ENCODE data around the gene CCDC34.
"Not testable (repeated sequence)": the region's sequence is repeated elsewhere in the genome, so short reads cannot be mapped to it uniquely, and the experiment has no call there.

DNA sequence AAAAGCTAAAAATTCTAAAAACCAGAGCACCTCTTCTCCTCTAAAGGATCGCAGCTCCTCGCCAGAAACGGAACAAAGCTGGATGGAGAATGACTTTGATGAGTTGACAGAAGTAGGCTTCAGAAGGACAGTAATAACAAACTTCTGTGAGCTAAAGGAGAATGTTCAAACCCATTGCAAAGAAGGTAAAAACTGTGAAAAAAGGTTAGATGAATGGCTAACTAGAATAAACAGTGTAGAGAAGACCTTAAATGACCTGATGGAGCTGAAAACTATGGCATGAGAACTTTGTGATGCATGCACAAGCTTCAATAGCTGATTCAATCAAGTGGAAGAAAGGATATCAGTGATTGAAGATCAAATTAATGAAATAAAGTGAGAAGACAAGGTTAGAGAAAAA lies 40.8 kb downstream of the CCDC34 start:
- TF ChIP-seq EZH2 (IDR thresholded peaks at IDR 0.05; ENCODE audit: borderline replicate concordance, low read length) = not testable (repeated sequence)
- TF ChIP-seq, protein P1, sequence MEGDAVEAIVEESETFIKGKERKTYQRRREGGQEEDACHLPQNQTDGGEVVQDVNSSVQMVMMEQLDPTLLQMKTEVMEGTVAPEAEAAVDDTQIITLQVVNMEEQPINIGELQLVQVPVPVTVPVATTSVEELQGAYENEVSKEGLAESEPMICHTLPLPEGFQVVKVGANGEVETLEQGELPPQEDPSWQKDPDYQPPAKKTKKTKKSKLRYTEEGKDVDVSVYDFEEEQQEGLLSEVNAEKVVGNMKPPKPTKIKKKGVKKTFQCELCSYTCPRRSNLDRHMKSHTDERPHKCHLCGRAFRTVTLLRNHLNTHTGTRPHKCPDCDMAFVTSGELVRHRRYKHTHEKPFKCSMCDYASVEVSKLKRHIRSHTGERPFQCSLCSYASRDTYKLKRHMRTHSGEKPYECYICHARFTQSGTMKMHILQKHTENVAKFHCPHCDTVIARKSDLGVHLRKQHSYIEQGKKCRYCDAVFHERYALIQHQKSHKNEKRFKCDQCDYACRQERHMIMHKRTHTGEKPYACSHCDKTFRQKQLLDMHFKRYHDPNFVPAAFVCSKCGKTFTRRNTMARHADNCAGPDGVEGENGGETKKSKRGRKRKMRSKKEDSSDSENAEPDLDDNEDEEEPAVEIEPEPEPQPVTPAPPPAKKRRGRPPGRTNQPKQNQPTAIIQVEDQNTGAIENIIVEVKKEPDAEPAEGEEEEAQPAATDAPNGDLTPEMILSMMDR (IDR thresholded peaks at IDR 0.05; ENCODE audit: low read length) = not testable (repeated sequence)

Data from OCI-LY1 (cell line).